Naive thymus-derived CD4-positive, alpha-beta T cell (primary cell): ENCODE measurements around the gene AJAP1. TPM values are rescaled to one million over a fixed set of nuclear protein-coding genes. Genes with fewer than 3 reads are reported as not detected.

Source experiments
- ATAC-seq: fragments of 150-1000 bp; cut with Tn5 transposase; 2 replicates; pipeline ENCODE4 v1.10.0; 2021; ENCODE audit warnings: mild to moderate bottlenecking, moderate library complexity
- CTCF ChIA-PET: fragments of 350-600 bp; sonication (Branson Sonifier 250); formaldehyde crosslinking; loops from one replicate; lab custom pipeline; 2021; ENCODE audit warnings: antibody characterized with exemption; lab: Charles Lee
- POLR2A ChIA-PET: fragments of 350-600 bp; sonication (Branson Sonifier 250); formaldehyde crosslinking; loops from one replicate; lab custom pipeline; 2021; ENCODE audit warnings: antibody characterized with exemption, inconsistent platforms; lab: Charles Lee
- DNase-seq, 9 donors: peaks; one replicate each; pipeline versions ENCODE4 v3.0.0 to v3.0.0-alpha.2; 2020 to 2022; ENCODE audit warnings: mixed read lengths in 1 of 9
- H3K27ac ChIP-seq: one replicate; pipeline ENCODE4 v1.7.0; 2013; ENCODE audit warnings: mild to moderate bottlenecking, low read depth, low read length, moderate library complexity
- H3K27me3 ChIP-seq, 2 donors: one replicate each; pipeline ENCODE4 v1.7.0; 2013; ENCODE audit warnings: low read length in 2 of 2, mild to moderate bottlenecking in 2 of 2, moderate library complexity in 2 of 2; ENCODE audit not compliant: control insufficient read depth in 2 of 2, insufficient read depth in 2 of 2
- H3K36me3 ChIP-seq, 3 experiments: 1 replicate in 2 of 3; 2 replicates in 1 of 3; pipeline ENCODE4 v1.7.0; 2013; ENCODE audit warnings: low read length in 3 of 3, mild to moderate bottlenecking in 3 of 3, moderate library complexity in 1 of 3; ENCODE audit not compliant: insufficient read depth in 3 of 3, control insufficient read depth in 2 of 3
- H3K4me1 ChIP-seq, 2 donors: one replicate each; pipeline ENCODE4 v1.7.0; 2013; ENCODE audit warnings: low read length in 2 of 2, mild to moderate bottlenecking in 2 of 2, moderate library complexity in 1 of 2; ENCODE audit not compliant: control insufficient read depth in 2 of 2, insufficient read depth in 2 of 2
- H3K4me3 ChIP-seq: 2 replicates; pipeline ENCODE4 v1.7.0; 2013; ENCODE audit warnings: mild to moderate bottlenecking, low read length
- H3K9me3 ChIP-seq, 3 experiments: 1 replicate in 2 of 3; 2 replicates in 1 of 3; pipeline ENCODE4 v1.7.0; 2013; ENCODE audit warnings: low read length in 3 of 3; ENCODE audit not compliant: control insufficient read depth in 2 of 3
- H3K27ac Mint-ChIP-seq, 9 donors: one replicate each; pipeline ENCODE4 v1.8.0; 2020 to 2022; ENCODE audit warnings: mixed read lengths in 9 of 9, mild to moderate bottlenecking in 8 of 9, moderate library complexity in 5 of 9, inconsistent platforms in 2 of 9
- H3K27me3 Mint-ChIP-seq, 5 donors: one replicate each; pipeline ENCODE4 v1.8.0; 2021 to 2022; ENCODE audit warnings: mixed read lengths in 5 of 5, mild to moderate bottlenecking in 1 of 5
- H3K36me3 Mint-ChIP-seq, 5 donors: one replicate each; pipeline ENCODE4 v1.8.0; 2020 to 2022; ENCODE audit warnings: mixed read lengths in 5 of 5, mild to moderate bottlenecking in 3 of 5, inconsistent platforms in 1 of 5
- H3K4me1 Mint-ChIP-seq, 7 donors: one replicate each; pipeline ENCODE4 v1.8.0; 2020 to 2022; ENCODE audit warnings: mixed read lengths in 7 of 7, mild to moderate bottlenecking in 3 of 7, inconsistent platforms in 1 of 7
- H3K4me3 Mint-ChIP-seq, 10 donors: one replicate each; pipeline ENCODE4 v1.8.0; 2020 to 2022; ENCODE audit warnings: mild to moderate bottlenecking in 10 of 10, mixed read lengths in 10 of 10, moderate library complexity in 6 of 10, inconsistent platforms in 2 of 10
- H3K9me3 Mint-ChIP-seq, 11 donors: one replicate each; pipeline ENCODE4 v1.8.0; 2020 to 2022; ENCODE audit warnings: mixed read lengths in 11 of 11, mild to moderate bottlenecking in 4 of 11, inconsistent platforms in 1 of 11, moderate library complexity in 1 of 11
- intact Hi-C, 2 donors: fragments of 100-400 bp; cut with micrococcal nuclease; formaldehyde crosslinking; loops; one replicate each; pipeline ENCODE4 v1.15.1; 2023
- polyA plus RNA-seq, 2 donors: library from polyadenylated mRNA; unstranded; fragments of 300-500 nt; fragmentation: Illumina TruSeq; gene quantifications; one replicate each; pipeline ENCODE4 v1.2.3, GENCODE V29; 2021
- total RNA-seq, 6 experiments: library from RNA in 5 of 6; stranded (reverse) in 5 of 6; gene quantifications; 1 replicate in 5 of 6; 2 replicates in 1 of 6; pipeline ENCODE4 v1.2.3 and lab custom pipeline; 2021 to 2026

The AJAP1 gene
- total and polyA plus RNA-seq, 7 experiments from 2014 or later = 0.09 to 2.4 (median 0.82) TPM; not detected in 1

DNA sequence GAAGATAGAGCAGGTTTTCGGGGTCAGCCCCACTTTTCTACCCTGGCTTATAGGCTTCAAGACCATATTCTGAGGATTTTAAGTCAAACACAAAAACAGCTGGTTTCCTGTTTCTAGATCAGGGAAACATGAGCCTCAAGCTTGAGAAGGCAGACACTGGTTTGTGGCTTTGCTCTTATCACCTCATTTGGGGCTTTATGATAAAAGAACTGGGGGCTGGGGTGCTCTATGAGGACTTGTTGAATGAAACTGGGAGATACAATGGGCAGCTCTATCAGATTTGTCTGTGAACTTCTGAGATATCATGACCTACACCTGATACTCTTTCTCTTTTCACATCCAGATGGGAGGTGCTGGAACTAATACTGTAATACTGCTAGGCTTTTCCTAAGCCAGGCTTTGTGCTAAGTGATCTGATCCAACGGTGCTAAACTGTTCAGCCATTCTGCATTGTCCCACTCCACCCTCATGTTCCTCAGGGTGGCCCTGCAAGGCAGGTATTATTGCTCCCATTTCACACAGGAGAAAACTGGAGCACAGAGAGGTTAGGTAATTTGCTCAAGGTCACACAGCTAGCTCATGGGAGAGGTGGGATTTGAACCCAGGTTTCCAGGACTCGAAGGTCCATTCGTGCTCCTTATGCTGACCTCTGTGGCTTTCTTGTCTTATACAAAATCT is 6.6 kb downstream of the AJAP1 start:
- Mint-ChIP-seq H3K27me3 (peaks cover 44 to 69% (median 53%) of the 10 kb centered on the region in 5 donors), H3K27ac (no peak overlapping the region), H3K4me3 (no peak overlapping the region), H3K9me3 (peaks cover 0 to 1% (median 0%) of the 10 kb centered on the region in 11 donors), H3K4me1 (peaks cover 0 to 11% (median 7%) of the 10 kb centered on the region in 7 donors), H3K36me3 (peaks cover 0 to 6% (median 0%) of the 10 kb centered on the region in 5 donors)
- POLR2A ChIA-PET = no interaction called here
- Histone ChIP-seq H3K27ac (no peak overlapping the region), H3K36me3 (no peaks in the 10 kb centered on the region), H3K27me3 (no peaks in the 10 kb centered on the region), H3K9me3 (no peaks in the 10 kb centered on the region), H3K4me3 (no peak overlapping the region), H3K4me1 (no peaks in the 10 kb centered on the region)
- CTCF ChIA-PET = no interaction called here
- intact Hi-C loops = no loop called here
- no peak for ATAC-seq
- no peak for DNase-seq

DNA sequence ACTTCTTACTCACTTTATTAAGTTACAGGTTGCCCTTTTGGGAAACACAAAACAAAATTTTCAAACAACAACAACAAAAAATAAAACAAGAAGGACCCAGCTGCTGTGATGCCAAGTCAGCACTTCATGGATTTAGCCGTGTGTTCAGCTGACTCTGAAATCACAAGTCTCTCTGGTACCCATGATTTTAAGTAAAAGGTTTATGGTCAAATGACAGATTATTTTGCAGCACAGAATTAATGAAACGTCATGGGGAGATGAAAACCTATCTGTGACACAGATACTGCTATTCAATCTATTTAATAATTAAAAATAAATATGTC is 7.1 kb downstream of the AJAP1 start:
- ATAC-seq (no peak), DNase-seq (no peak)
- no peaks in the 10 kb centered on the region for H3K36me3 ChIP-seq
- no peaks in the 10 kb centered on the region for H3K9me3 ChIP-seq
- Mint-ChIP-seq H3K4me3 (no peak overlapping the region), H3K4me1 (peaks cover 0 to 8% (median 4%) of the 10 kb centered on the region in 7 donors), H3K27ac (no peak overlapping the region), H3K9me3 (peaks cover 0 to 1% (median 0%) of the 10 kb centered on the region in 11 donors), H3K36me3 (peaks cover 0 to 4% (median 0%) of the 10 kb centered on the region in 5 donors), H3K27me3 (peaks cover 39 to 64% (median 48%) of the 10 kb centered on the region in 5 donors)
- ChIA-PET CTCF (no interaction called here), POLR2A (no interaction called here)
- H3K4me3 ChIP-seq = no peak overlapping the region
- H3K27me3 ChIP-seq = no peaks in the 10 kb centered on the region
- H3K4me1 ChIP-seq = no peaks in the 10 kb centered on the region
- intact Hi-C loops = no loop called here
- no peak overlapping the region for H3K27ac ChIP-seq

DNA sequence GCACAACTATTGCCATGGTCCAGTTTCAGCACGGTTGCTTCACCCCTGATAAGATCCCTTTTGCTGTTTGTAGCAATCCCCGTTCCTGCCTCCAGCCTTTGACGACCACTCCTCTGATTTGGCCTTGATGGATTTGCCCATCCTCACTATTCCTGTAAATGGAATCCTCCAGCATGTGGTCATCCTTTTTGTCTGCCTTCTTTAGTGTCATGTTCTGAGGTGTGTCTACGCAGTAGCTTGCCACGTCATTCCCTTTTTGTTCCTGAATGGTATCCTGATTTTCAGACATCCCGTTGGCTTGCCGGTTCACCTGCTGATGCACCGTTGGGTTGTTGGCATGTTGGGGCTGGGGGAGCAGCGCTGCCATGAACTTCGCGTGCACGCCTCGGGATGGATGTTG is 7.8 kb downstream of the AJAP1 start:
- Mint-ChIP-seq H3K9me3 (peaks cover 0 to 1% (median 0%) of the 10 kb centered on the region in 11 donors), H3K36me3 (no peaks in the 10 kb centered on the region), H3K4me1 (peaks cover 0 to 1% (median 0%) of the 10 kb centered on the region in 7 donors), H3K27me3 (peaks cover 33 to 58% (median 42%) of the 10 kb centered on the region in 5 donors), H3K4me3 (no peak overlapping the region), H3K27ac (no peak overlapping the region)
- ATAC-seq = no peak
- Histone ChIP-seq H3K36me3 (no peaks in the 10 kb centered on the region), H3K4me1 (no peaks in the 10 kb centered on the region), H3K27ac (no peak overlapping the region), H3K4me3 (no peak overlapping the region), H3K9me3 (no peaks in the 10 kb centered on the region), H3K27me3 (no peaks in the 10 kb centered on the region)
- intact Hi-C loops = no loop called here
- ChIA-PET CTCF (no interaction called here), POLR2A (no interaction called here)
- DNase-seq = no peak

DNA sequence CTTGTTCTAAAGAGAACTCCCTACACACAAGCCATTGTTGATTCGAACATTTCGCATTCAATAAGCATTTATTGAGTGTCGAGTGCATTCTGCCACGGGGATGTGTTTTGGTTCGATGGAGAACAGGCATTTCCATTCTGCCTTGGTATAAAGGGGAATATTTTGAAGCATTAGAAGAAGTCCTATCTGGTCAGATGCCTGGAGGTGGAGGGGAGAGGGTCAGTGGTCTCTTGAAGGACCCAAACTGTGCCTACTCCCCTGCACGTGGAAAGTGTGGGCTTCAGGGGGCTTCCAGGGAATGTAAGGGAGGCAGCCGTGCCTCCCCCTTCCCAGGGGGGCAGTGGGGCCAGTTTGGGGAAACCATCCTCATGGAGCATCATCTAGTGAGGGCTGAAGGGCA is 8.3 kb downstream of the AJAP1 start:
- Histone ChIP-seq H3K36me3 (no peaks in the 10 kb centered on the region), H3K27me3 (no peaks in the 10 kb centered on the region), H3K27ac (no peak overlapping the region), H3K9me3 (no peaks in the 10 kb centered on the region), H3K4me1 (no peaks in the 10 kb centered on the region), H3K4me3 (no peak overlapping the region)
- Mint-ChIP-seq H3K27ac (no peak overlapping the region), H3K9me3 (peaks cover 0 to 1% (median 0%) of the 10 kb centered on the region in 11 donors), H3K4me3 (no peak overlapping the region), H3K27me3 (peaks cover 28 to 52% (median 38%) of the 10 kb centered on the region in 5 donors), H3K36me3 (no peaks in the 10 kb centered on the region), H3K4me1 (no peaks in the 10 kb centered on the region)
- ChIA-PET POLR2A (no interaction called here), CTCF (no interaction called here)
- intact Hi-C loops = no loop called here
- DNase-seq = no peak
- ATAC-seq = no peak

DNA sequence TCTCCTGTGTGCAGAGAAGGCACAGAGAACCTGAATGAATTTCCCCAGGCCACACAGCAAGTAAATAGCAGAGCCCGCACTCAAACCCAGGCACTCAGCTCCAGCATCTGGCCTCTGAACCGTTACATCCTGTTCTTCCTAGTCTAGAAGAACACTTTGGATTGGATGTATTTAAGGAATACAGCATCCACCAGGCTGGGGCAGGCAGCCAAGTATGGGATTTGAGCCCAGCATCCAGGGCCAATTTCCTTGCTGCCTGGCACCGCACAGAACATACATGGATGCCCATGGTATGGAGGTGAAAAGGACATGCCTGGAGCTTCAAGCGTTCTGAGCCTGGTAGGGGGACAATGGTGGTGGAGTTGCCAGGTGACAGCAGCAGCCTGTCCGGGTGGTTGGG is 9.7 kb downstream of the AJAP1 start:
- no peak for DNase-seq
- intact Hi-C loops = no loop called here
- no peak overlapping the region for H3K27ac ChIP-seq
- H3K27ac Mint-ChIP-seq = no peak overlapping the region
- H3K27me3 Mint-ChIP-seq = peaks cover 17 to 39% (median 31%) of the 10 kb centered on the region in 5 donors
- H3K4me3 Mint-ChIP-seq = no peak overlapping the region
- no peaks in the 10 kb centered on the region for H3K36me3 ChIP-seq
- no peaks in the 10 kb centered on the region for H3K27me3 ChIP-seq
- H3K4me3 ChIP-seq = no peak overlapping the region
- H3K9me3 ChIP-seq = no peaks in the 10 kb centered on the region
- H3K36me3 Mint-ChIP-seq = no peaks in the 10 kb centered on the region
- H3K9me3 Mint-ChIP-seq = peaks cover 0 to 1% (median 0%) of the 10 kb centered on the region in 11 donors
- no peaks in the 10 kb centered on the region for H3K4me1 Mint-ChIP-seq
- ChIA-PET POLR2A (no interaction called here), CTCF (no interaction called here)
- ATAC-seq = no peak
- H3K4me1 ChIP-seq = no peaks in the 10 kb centered on the region

DNA sequence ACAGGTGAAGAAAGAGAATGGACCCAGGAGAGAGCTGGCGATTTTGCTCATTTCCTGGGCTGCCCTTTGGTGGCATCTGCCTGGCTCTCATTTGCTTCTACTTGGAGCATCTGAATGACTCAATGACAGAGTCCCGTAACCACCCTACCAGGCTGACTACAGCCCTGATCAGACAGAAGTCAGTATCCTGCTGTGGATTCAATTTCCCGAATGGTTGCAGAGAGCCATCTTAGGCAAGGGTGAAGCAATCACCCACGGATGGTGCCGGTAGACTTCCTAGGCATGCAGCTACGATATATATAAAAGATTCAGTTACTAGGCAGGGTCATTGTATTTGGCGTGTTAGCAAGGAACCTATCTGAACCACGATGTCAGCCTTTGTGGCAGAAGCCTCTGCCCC is 10.2 kb downstream of the AJAP1 start:
- no peaks in the 10 kb centered on the region for H3K36me3 Mint-ChIP-seq
- Histone ChIP-seq H3K27me3 (no peaks in the 10 kb centered on the region), H3K27ac (no peak overlapping the region), H3K4me3 (no peak overlapping the region), H3K9me3 (no peaks in the 10 kb centered on the region), H3K36me3 (no peaks in the 10 kb centered on the region), H3K4me1 (no peaks in the 10 kb centered on the region)
- intact Hi-C loops = no loop called here
- CTCF ChIA-PET = no interaction called here
- H3K27me3 Mint-ChIP-seq = peaks cover 12 to 34% (median 26%) of the 10 kb centered on the region in 5 donors
- DNase-seq (no peak), ATAC-seq (no peak)
- POLR2A ChIA-PET = no interaction called here
- no peak overlapping the region for H3K27ac Mint-ChIP-seq
- H3K4me1 Mint-ChIP-seq = no peaks in the 10 kb centered on the region
- H3K4me3 Mint-ChIP-seq = no peak overlapping the region
- H3K9me3 Mint-ChIP-seq = peaks cover 0 to 1% (median 0%) of the 10 kb centered on the region in 11 donors

DNA sequence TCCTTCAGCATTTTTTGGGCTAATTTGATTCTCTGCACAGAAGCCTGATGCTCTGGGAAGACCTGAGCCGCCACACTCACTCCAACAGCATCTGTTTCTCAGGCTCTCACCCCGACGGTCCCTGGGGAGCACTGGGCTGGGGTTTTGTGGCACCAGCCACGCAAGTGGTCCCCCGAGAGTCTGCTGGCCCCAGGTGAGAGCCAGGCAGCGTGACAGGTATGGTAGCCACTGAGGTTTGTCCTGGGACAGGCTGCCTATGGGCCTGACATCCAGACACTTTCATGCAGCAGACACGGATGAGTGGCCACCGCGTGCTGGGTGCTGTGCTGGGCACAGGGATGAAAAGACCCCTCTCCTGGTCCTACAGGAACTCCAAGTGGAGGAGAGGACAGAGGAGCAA is 11.0 kb downstream of the AJAP1 start:
- H3K36me3 Mint-ChIP-seq = no peaks in the 10 kb centered on the region
- Histone ChIP-seq H3K4me1 (no peaks in the 10 kb centered on the region), H3K27me3 (no peaks in the 10 kb centered on the region), H3K4me3 (no peak overlapping the region), H3K36me3 (no peaks in the 10 kb centered on the region), H3K27ac (no peak overlapping the region), H3K9me3 (no peaks in the 10 kb centered on the region)
- DNase-seq = no peak
- intact Hi-C loops = no loop called here
- peaks cover 4 to 25% (median 17%) of the 10 kb centered on the region in 5 donors for H3K27me3 Mint-ChIP-seq
- no peak overlapping the region for H3K4me3 Mint-ChIP-seq
- POLR2A ChIA-PET = no interaction called here
- no peaks in the 10 kb centered on the region for H3K4me1 Mint-ChIP-seq
- H3K9me3 Mint-ChIP-seq = peaks cover 0 to 1% (median 0%) of the 10 kb centered on the region in 11 donors
- CTCF ChIA-PET = no interaction called here
- no peak for ATAC-seq
- no peak overlapping the region for H3K27ac Mint-ChIP-seq
